GM12873 (cell line): ENCODE measurements around the gene CPNE5.

ENCODE experiments used
- CTCF ChIP-seq: IDR thresholded peaks from 2 replicates; pipeline ENCODE4 v1.5.1; 2012; ENCODE audit warnings: low read depth, mild to moderate bottlenecking, moderate library complexity, low read length, control low read depth; ENCODE audit not compliant: insufficient read depth; ENCODE audit errors: missing control alignments

Gene CPNE5

DNA sequence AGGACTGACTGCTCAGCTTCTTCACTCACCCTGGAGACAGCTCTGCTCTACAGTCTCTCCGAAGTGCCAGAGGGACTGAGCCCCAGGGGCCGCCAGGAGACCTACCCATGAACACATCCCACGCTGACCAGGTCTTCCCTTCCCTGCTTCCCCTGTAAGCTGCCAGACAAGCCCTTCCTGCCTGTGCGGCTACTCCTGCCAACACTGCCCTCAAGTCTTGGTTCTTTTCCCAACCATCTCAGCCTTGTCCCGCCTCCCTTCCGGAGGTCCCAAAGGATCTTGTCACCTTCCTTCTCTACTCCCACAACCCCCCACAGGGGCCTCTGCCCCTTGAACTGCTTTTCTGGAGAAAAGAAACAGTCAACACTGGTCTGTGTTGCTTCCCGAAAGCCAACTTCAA is 15.0 kb downstream of the CPNE5 start:
- TF ChIP-seq CTCF, result no peak

- TF ChIP-seq CTCF, result no peak
These were observed 15.7 kb downstream of the CPNE5 start for GRCh38 chr6:36823421-36824096.

GRCh38 chr6:36822506-36823269 is 16.6 kb downstream of the CPNE5 start:
- TF ChIP-seq CTCF, result no peak

DNA sequence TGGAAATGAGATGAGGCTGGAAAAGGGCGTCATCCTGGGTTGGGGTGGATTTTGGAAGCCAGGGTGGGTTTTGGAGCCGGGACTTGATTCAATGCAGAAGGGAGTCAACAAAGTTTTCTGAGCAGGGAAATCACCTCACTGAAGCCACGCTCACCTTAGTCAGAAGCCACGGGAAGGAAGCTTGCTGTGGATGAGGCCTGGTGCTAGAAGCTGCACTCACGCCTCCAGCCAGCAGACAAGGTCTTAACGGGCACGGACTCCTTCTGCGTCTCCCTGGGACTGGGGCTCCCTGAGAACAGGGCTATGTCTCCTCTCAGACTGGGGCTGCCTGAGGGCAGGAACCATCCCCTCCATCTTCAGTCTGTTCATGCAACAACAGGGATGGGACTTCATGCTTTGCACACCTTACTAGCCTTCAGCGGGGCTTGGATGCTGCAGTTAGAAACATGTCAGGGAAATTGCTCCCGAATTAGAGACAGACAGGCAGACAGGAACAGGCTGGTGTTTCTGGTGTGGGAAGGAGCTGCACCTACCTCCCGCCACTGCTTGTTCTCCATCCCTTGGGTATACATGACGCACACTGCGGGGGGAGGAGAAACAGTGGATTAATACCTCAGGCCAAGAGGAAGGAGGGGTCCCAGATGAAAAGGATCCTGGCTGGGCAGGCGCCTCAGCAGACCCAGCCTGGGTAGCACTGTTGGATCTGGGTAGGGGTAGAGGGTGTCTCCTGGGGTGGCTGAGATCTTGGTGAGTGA is 17.5 kb downstream of the CPNE5 start:
- TF ChIP-seq CTCF, result no peak

DNA sequence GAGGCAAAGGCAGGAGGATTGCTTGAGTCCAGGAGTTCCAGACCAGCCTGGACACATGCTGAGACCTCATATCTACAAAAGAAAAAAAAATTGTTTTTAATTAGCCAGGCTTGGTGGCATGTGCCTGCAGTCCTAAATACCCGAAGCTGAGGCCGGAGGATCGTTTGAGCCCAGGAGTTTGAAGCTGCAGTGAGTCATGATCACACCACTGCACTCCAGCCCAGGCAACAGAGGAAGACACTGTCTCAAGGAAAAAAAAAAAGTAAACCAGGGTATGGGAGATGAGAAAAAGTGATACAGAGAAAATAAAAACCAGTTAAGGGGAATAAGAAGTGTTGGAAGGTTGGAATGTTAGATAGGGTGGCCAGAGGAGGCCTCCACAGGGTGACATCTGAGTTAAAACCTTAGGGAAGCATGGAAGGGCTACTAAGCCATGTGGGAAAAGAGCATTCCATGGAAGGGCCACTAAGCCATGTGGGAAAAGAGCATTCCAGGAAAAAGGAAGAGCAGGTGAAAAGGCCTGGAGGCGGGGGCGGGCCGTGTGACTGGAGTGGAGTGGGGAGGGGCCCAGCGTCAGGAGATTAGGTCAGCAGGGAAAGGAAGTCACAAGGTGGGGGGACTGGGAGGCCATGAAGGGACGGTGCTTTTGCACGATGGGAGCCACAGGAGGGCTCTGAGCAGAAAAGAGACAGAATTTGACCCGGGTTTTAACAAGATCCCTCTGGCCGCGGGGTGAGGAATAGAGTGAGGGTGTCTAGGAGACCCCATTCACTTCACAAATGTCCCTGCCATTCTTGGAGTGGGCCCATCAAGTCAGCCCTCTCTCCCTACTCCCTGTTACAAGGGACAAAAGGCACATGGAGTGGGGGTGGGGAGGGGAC is 18.3 kb downstream of the CPNE5 start:
- TF ChIP-seq CTCF, result no peak

- no peak for TF ChIP-seq CTCF
These were observed 20.5 kb downstream of the CPNE5 start for GRCh38 chr6:36818756-36819155.
